K562 (cell line): Measurements from ENCODE around the gene CFAP58. TPM values are rescaled to one million over a fixed set of nuclear protein-coding genes. Genes with fewer than 3 reads are reported as not detected.

ENCODE experiments used
- ATAC-seq: fragments of 200-7000 bp; cut with Tn5 transposase; 3 replicates; pipeline ENCODE4 v1.9.1; 2020; ENCODE audit warnings: moderate library complexity
- BruUV-seq: library from RNA; stranded (reverse); fragments of 400-500 nt; replicated peaks from 2 replicates; lab custom pipeline; 2021; lab: Mats Ljungman, UMichigan
- CTCF ChIA-PET: fragments of 300-600 bp; formaldehyde crosslinking; extraction: SDS; loops from one replicate; lab custom pipeline; 2021; ENCODE audit warnings: low intra/inter-chr PET ratio; lab: Yijun Ruan, JAX
- POLR2A ChIA-PET: fragments of 300-600, 350-650 bp; sonication (Branson Sonifier 250); formaldehyde crosslinking; extraction: SDS; loops from one replicate; lab custom pipeline; 2021; ENCODE audit warnings: antibody characterized with exemption, inconsistent platforms; lab: Yijun Ruan, JAX
- DNase-seq, 4 experiments: peaks; one replicate each; pipeline versions ENCODE4 v3.0.0 to v3.0.0-alpha.2; 2011 to 2018; ENCODE audit warnings: low spot score in 3 of 4, mixed read lengths in 3 of 4; ENCODE audit errors: extremely low read depth in 1 of 4
- FAIRE-seq: peaks from 2 replicates; lab custom pipeline; 2011; peaks lifted over from hg19 to GRCh38; lab: Jason Lieb, UNC
- H2AFZ ChIP-seq: 2 replicates; pipeline ENCODE4 v1.6.0; 2011; ENCODE audit warnings: low read depth, low read length, control low read depth, inconsistent platforms
- H3K27ac ChIP-seq: fragments of 200-600 bp; 3 replicates; pipeline ENCODE4 v1.8.0; 2011; ENCODE audit warnings: low read depth, mild to moderate bottlenecking, control low read depth, inconsistent platforms, low read length, moderate library complexity, mixed read lengths; ENCODE audit errors: extremely low read depth
- H3K27me3 ChIP-seq, 2 experiments: fragments of 300-600 bp in 1 of 2; 2 replicates in 1 of 2; 3 replicates in 1 of 2; pipeline versions ENCODE4 v1.6.0 to v1.8.0; 2011; ENCODE audit warnings: inconsistent platforms in 2 of 2, low read length in 2 of 2, mild to moderate bottlenecking in 1 of 2, mixed read lengths in 1 of 2, moderate library complexity in 1 of 2; ENCODE audit not compliant: control insufficient read depth in 2 of 2, insufficient read depth in 2 of 2
- H3K36me3 ChIP-seq: fragments of 300-600 bp; 3 replicates; pipeline ENCODE4 v1.8.0; 2011; ENCODE audit warnings: mild to moderate bottlenecking, low read length, inconsistent platforms; ENCODE audit not compliant: control insufficient read depth, insufficient read depth
- H3K4me1 ChIP-seq, 2 experiments: fragments of 200-600 bp in 1 of 2; replicated peaks in 1 of 2; 2 replicates in 1 of 2; 3 replicates in 1 of 2; pipeline versions ENCODE4 v1.5.1 to v1.8.0; 2011; ENCODE audit warnings: inconsistent platforms in 2 of 2, low read length in 2 of 2, mild to moderate bottlenecking in 1 of 2, mixed read lengths in 1 of 2, moderate library complexity in 1 of 2; ENCODE audit not compliant: control insufficient read depth in 2 of 2, insufficient read depth in 2 of 2
- H3K4me2 ChIP-seq: 2 replicates; pipeline ENCODE4 v1.6.1; 2011; ENCODE audit warnings: low read length, control low read depth, inconsistent platforms, mixed read lengths; ENCODE audit not compliant: insufficient read depth
- H3K4me3 ChIP-seq: fragments of 200-600 bp; sonication (generic), shearing (Covaris generic); 2 replicates; pipeline ENCODE4 v1.5.1; 2016; ENCODE audit warnings: control low read depth, inconsistent platforms
- H3K79me2 ChIP-seq: fragments of 200-600 bp; 3 replicates; pipeline ENCODE4 v1.8.0; 2011; ENCODE audit warnings: low read length, inconsistent platforms; ENCODE audit not compliant: control insufficient read depth, insufficient read depth
- H3K9ac ChIP-seq, 2 experiments: 2 replicates each; pipeline versions ENCODE4 v1.6.0 to v1.6.1; 2011; ENCODE audit warnings: low read depth in 2 of 2, low read length in 2 of 2, control low read depth in 1 of 2, inconsistent platforms in 1 of 2, mild to moderate bottlenecking in 1 of 2, mixed read lengths in 1 of 2; ENCODE audit not compliant: insufficient read depth in 1 of 2
- H3K9me1 ChIP-seq: one replicate; pipeline ENCODE4 v1.6.0; 2011; ENCODE audit warnings: inconsistent platforms, mild to moderate bottlenecking, low read length, moderate library complexity; ENCODE audit not compliant: control insufficient read depth, insufficient read depth
- H3K9me3 ChIP-seq: replicated peaks from 2 replicates; pipeline ENCODE4 v1.5.1; 2011; ENCODE audit warnings: low read depth, low read length, inconsistent platforms; ENCODE audit not compliant: control insufficient read depth, insufficient read depth
- H4K20me1 ChIP-seq: replicated peaks from 2 replicates; pipeline ENCODE4 v1.6.1; 2011; ENCODE audit warnings: low read length, inconsistent platforms, mixed read lengths; ENCODE audit not compliant: control insufficient read depth, insufficient read depth
- ZNF197 ChIP-seq: fragments of 200-800 bp; sonication (Bioruptor generic); IDR thresholded peaks from 2 replicates; pipeline ENCODE4 v1.6.1; 2016; ENCODE audit warnings: low read depth, missing genetic modification characterization, missing compliant biosample characterization
- WGBS: fragments of 100-300 bp; shearing (Covaris generic); methylation state at CpG from one replicate; pipeline ENCODE4 v1.1.6; 2016; ENCODE audit warnings: low coverage, mixed read lengths; ENCODE audit not compliant: insufficient coverage; ENCODE audit errors: missing lambda C conversion rate; 5-methylcytosine and 5-hydroxymethylcytosine counted together
- in situ Hi-C: fragments of 300-500 bp; cut with MboI; formaldehyde crosslinking; loops from 4 replicates; pipeline ENCODE4 v1.15.0; 2018; ENCODE audit warnings: inconsistent platforms, mixed read lengths
- intact Hi-C: fragments of 100-400 bp; cut with micrococcal nuclease; formaldehyde crosslinking; loops from 2 replicates; pipeline ENCODE4 v1.14.2; 2022
- polyA plus RNA-seq, 8 experiments: library from polyadenylated mRNA; depleted of rRNA in 4 of 8; stranded (reverse) in 5 of 8; unstranded in 3 of 8; fragments of >200 nt; fragmentation: Nextera tagmentation in 2 of 8; fragmentation: Illumina TruSeq in 1 of 8; extraction: Ambion mirVana in 2 of 8; extraction: Trizol in 1 of 8; gene quantifications; 2 replicates each; pipeline versions ENCODE4 v1.2.1 to v1.2.3, GENCODE V29; 2011 to 2014; ENCODE audit warnings: inconsistent platforms in 1 of 8, missing spikeins in 1 of 8
- total RNA-seq, 7 experiments: library from RNA; depleted of rRNA in 6 of 7; stranded (reverse); fragments of >200 nt in 6 of 7; fragmentation: Illumina TruSeq in 2 of 7; extraction: Trizol in 2 of 7; gene quantifications; 2 replicates each; pipeline versions ENCODE4 v1.2.1 to v1.2.3, GENCODE V29; 2011 to 2021; ENCODE audit warnings: low replicate concordance in 1 of 7
- TF ChIP-seq, protein P1 (sequence below): fragments of 450-650 bp; IDR thresholded peaks from 2 replicates; pipeline ENCODE4 v1.6.1; 2017; ENCODE audit warnings: antibody characterized with exemption, mild to moderate bottlenecking

Gene CFAP58
- total and polyA plus RNA-seq, 9 of the 15 experiments (the other 6 are each of a cell fraction or from before 2014, with no cell fraction given), result 0.08 to 2.0 (median 0.71) TPM

DNA sequence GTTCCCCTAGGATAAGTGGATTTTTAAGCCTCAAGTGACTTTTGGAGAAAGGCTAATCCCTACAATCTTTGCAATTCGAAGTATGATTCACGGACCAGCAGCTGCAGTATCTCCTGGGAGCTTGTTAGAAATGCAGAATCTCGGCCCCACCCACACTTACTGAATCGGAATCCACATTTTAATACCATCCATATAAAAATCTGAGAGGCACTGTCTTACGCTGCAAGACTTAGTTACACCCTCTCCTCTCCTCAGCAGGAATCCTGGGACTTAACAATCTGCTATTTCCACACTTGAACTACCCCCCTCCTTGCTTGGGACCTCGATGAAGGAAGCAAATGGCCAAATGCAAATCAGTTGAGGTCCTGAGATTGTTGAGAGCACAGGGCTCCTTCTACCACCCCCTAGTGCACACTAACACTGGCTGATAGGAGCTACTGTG, 36.3 kb upstream of the CFAP58 start:
- FAIRE-seq (no peak), DNase-seq (no peak), ATAC-seq (no peak)
- no peaks in the 10 kb centered on the region for H3K27me3 ChIP-seq
- no peaks in the 10 kb centered on the region; a peak in 2 of 5 replicates for H3K4me1 ChIP-seq
- peaks cover 5% of the 10 kb centered on the region for H3K9me1 ChIP-seq
- ChIA-PET POLR2A (interaction anchor here (0.7 to 2.5 kb wide), 3 partner anchors 9 to 14 kb away, joined by 3 to 13 read pairs (median 4); no protein-coding TSS in a partner anchor), CTCF (no interaction called here)
- no peak overlapping the region for H3K9ac ChIP-seq
- peaks cover 82% of the 10 kb centered on the region; the same call in 2 of the 3 replicates for H3K36me3 ChIP-seq
- in situ Hi-C loops, result no loop called here
- no peaks in the 10 kb centered on the region for H3K9me3 ChIP-seq
- H3K27ac ChIP-seq, result no peak overlapping the region
- peaks cover 61% of the 10 kb centered on the region for H4K20me1 ChIP-seq
- no peak overlapping the region for H2AFZ ChIP-seq
- H3K4me3 ChIP-seq, result no peak overlapping the region
- peaks cover 96% of the 10 kb centered on the region for H3K79me2 ChIP-seq
- intact Hi-C loops, result no loop called here
- TF ChIP-seq, protein P1, sequence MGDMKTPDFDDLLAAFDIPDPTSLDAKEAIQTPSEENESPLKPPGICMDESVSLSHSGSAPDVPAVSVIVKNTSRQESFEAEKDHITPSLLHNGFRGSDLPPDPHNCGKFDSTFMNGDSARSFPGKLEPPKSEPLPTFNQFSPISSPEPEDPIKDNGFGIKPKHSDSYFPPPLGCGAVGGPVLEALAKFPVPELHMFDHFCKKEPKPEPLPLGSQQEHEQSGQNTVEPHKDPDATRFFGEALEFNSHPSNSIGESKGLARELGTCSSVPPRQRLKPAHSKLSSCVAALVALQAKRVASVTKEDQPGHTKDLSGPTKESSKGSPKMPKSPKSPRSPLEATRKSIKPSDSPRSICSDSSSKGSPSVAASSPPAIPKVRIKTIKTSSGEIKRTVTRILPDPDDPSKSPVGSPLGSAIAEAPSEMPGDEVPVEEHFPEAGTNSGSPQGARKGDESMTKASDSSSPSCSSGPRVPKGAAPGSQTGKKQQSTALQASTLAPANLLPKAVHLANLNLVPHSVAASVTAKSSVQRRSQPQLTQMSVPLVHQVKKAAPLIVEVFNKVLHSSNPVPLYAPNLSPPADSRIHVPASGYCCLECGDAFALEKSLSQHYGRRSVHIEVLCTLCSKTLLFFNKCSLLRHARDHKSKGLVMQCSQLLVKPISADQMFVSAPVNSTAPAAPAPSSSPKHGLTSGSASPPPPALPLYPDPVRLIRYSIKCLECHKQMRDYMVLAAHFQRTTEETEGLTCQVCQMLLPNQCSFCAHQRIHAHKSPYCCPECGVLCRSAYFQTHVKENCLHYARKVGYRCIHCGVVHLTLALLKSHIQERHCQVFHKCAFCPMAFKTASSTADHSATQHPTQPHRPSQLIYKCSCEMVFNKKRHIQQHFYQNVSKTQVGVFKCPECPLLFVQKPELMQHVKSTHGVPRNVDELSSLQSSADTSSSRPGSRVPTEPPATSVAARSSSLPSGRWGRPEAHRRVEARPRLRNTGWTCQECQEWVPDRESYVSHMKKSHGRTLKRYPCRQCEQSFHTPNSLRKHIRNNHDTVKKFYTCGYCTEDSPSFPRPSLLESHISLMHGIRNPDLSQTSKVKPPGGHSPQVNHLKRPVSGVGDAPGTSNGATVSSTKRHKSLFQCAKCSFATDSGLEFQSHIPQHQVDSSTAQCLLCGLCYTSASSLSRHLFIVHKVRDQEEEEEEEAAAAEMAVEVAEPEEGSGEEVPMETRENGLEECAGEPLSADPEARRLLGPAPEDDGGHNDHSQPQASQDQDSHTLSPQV, result no peak
- TF ChIP-seq ZNF197 (CRISPR knock-in tag), result no peak
- BruUV-seq, result no TSS peak
- no peak overlapping the region for H3K4me2 ChIP-seq
- 74% methylated on average over 6 of the region's 6 CpGs for WGBS
